Endothelial cell (in vitro differentiated cells): Measurements from ENCODE around the gene ITPA. TPM values are rescaled to one million over a fixed set of nuclear protein-coding genes. Genes with fewer than 3 reads are reported as not detected.

Source experiments
- DNase-seq: peaks from one replicate; pipeline ENCODE4 v3.0.0; 2021; ENCODE audit warnings: low spot score
- H3K27ac Mint-ChIP-seq: one replicate; pipeline ENCODE4 v1.8.0; 2021; ENCODE audit warnings: mixed read lengths, inconsistent platforms; ENCODE audit not compliant: unreplicated experiment
- H3K27me3 Mint-ChIP-seq: one replicate; pipeline ENCODE4 v1.8.0; 2021; ENCODE audit warnings: mild to moderate bottlenecking, moderate library complexity, mixed read lengths, inconsistent platforms; ENCODE audit not compliant: unreplicated experiment
- H3K36me3 Mint-ChIP-seq: one replicate; pipeline ENCODE4 v1.8.0; 2021; ENCODE audit warnings: mild to moderate bottlenecking, low read depth, mixed read lengths, inconsistent platforms; ENCODE audit not compliant: unreplicated experiment
- H3K4me1 Mint-ChIP-seq: one replicate; pipeline ENCODE4 v1.8.0; 2021; ENCODE audit warnings: mild to moderate bottlenecking, mixed read lengths, inconsistent platforms; ENCODE audit not compliant: unreplicated experiment
- H3K4me3 Mint-ChIP-seq: one replicate; pipeline ENCODE4 v1.8.0; 2021; ENCODE audit warnings: mild to moderate bottlenecking, mixed read lengths, inconsistent platforms; ENCODE audit not compliant: unreplicated experiment
- H3K9me3 Mint-ChIP-seq: one replicate; pipeline ENCODE4 v1.8.0; 2021; ENCODE audit warnings: mixed read lengths, inconsistent platforms; ENCODE audit not compliant: unreplicated experiment
- long read RNA-seq: library from polyadenylated mRNA; unstranded; transcript quantifications from one replicate; pipeline ENCODE4 v2.0.0, GENCODE V29; 2020; ENCODE audit not compliant: unreplicated experiment
- total RNA-seq: library from RNA; stranded (reverse); fragmentation: NEBNext Ultra II Directional; extraction: Animal tissue kit (Norgen Biotek cat#: 25700); gene quantifications from one replicate; pipeline ENCODE4 v1.2.1, GENCODE V29; 2021; ENCODE audit not compliant: unreplicated experiment
- TF ChIP-seq, protein P1 (sequence below): fragments of 200-600 bp; sonication (generic); IDR thresholded peaks from one replicate; pipeline ENCODE4 v1.5.0; 2021; ENCODE audit warnings: antibody characterized with exemption; ENCODE audit not compliant: unreplicated experiment

Gene ITPA
- 45.9 TPM for total RNA-seq
- long read RNA-seq, transcript ITPA-201 (8 exons, 1,185 nt) = major isoform, 34 of 44 reads
- long read RNA-seq, partial matches to known transcripts = 3 of 44 reads
- long read RNA-seq, other reads (novel, unspliced or antisense) = 6 of 44 reads

DNA sequence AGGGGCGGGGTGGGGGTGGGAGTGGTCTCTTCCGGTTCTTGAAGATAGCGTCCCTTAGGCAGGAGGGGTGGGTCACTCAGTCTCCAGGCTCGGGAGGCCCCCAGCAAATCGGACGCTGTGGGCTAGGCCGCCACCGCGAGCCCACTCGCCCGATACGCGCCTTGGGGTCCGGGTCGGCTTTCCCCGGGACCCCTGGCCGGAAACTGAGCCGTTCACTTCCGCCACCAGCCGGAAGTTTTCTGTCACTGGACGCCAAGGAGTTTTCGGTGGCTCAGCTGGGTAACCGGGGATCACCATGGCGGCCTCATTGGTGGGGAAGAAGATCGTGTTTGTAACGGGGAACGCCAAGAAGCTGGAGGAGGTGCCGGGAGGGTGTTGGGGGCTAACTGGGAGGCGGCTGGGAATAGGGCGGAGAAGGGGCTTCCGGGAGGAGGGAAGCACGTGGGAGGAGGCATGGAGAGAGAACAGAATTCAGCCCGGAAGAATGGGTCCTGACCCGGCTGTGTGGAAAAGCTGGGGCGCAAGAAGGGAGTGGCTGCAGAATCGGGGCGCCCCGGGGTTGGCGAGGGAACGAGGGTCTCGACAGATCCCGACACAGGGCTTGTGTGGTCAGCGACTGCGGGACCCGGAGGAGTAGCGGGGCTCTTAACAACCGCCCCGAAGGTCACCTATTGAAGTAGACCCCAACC lies at the start of gene ITPA:
ITPA (plus strand) TSS at position 242 of the 689 bp plus-strand sequence; CDS start at position 296, 54 bp downstream.
- Mint-ChIP-seq H3K9me3 (no peaks in the 10 kb centered on the region), H3K4me1 (peaks cover 7% of the 10 kb centered on the region), H3K4me3 (peak within 1 kb of the TSS; percentile 95), H3K27me3 (peaks cover 2% of the 10 kb centered on the region), H3K36me3 (peaks cover 4% of the 10 kb centered on the region), H3K27ac (peak within 1 kb of the TSS; percentile 94)
- DNase-seq = peak; percentile 47
- TF ChIP-seq, protein P1, sequence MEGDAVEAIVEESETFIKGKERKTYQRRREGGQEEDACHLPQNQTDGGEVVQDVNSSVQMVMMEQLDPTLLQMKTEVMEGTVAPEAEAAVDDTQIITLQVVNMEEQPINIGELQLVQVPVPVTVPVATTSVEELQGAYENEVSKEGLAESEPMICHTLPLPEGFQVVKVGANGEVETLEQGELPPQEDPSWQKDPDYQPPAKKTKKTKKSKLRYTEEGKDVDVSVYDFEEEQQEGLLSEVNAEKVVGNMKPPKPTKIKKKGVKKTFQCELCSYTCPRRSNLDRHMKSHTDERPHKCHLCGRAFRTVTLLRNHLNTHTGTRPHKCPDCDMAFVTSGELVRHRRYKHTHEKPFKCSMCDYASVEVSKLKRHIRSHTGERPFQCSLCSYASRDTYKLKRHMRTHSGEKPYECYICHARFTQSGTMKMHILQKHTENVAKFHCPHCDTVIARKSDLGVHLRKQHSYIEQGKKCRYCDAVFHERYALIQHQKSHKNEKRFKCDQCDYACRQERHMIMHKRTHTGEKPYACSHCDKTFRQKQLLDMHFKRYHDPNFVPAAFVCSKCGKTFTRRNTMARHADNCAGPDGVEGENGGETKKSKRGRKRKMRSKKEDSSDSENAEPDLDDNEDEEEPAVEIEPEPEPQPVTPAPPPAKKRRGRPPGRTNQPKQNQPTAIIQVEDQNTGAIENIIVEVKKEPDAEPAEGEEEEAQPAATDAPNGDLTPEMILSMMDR = no peak

DNA sequence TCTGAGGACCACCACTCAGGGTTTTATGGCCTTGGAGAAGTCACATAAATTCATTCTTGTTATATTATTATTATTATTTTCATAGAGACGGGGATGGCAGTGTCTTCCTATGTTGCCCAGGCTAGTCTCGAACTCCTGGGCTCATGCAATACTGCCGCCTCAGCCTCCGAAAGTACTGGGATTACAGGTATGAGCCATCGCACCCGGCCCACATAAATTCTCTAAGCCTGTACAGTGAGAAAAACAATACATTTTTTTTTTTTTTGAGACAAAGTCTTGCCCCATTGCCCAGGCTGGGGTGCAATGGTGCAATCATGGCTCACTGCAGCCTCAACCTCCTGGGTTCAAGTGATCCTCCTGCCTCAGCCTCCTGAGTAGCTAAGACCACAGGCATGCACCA lies 48.9 kb upstream of the ITPA start:
- peaks cover 8% of the 10 kb centered on the region for H3K27me3 Mint-ChIP-seq
- no peak for DNase-seq
- no peaks in the 10 kb centered on the region for H3K9me3 Mint-ChIP-seq
- TF ChIP-seq, protein P1 = no peak
- H3K27ac Mint-ChIP-seq = no peak overlapping the region
- peaks cover 4% of the 10 kb centered on the region for H3K36me3 Mint-ChIP-seq
- peaks cover 19% of the 10 kb centered on the region for H3K4me1 Mint-ChIP-seq
- H3K4me3 Mint-ChIP-seq = no peak overlapping the region

DNA sequence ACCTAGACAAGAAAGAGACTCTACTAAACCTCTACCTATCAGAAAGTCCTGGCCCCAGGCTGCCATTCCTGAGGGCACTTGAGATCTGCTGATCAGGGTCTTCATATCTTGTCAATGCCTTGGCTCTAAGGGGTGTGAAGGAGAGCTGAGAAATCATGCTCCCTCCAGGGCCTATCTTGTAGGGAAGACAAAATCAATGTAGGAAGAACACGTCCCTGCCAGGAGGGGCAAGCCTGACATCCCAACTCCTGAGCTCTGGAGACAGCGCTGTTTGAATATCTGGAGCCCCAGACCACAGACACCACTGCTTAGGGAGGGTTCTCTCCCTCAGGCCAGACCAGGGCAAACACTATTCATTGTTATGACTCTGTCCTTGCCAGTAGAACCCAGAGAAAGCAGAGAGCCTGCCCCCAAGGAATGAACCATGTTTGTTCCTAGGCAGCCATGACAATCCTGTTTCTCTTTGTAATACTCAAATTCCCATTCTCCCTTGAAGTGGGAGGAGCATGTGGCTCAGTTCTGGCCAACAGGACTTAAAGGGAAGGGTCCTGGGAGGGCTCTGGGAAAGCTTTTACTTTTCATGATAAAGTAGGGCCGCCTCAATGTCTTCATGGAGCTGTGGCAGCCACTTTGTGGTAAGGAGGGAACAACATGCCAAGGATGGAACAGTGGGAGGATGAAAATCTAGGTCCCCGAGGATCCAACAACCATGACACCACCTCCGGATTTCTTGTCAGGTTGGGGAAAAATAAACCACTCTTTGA lies 47.8 kb upstream of the ITPA start:
- H3K27ac Mint-ChIP-seq = no peak overlapping the region
- H3K27me3 Mint-ChIP-seq = peaks cover 13% of the 10 kb centered on the region
- peaks cover 4% of the 10 kb centered on the region for H3K36me3 Mint-ChIP-seq
- DNase-seq = no peak
- peaks cover 19% of the 10 kb centered on the region for H3K4me1 Mint-ChIP-seq
- no peak overlapping the region for H3K4me3 Mint-ChIP-seq
- TF ChIP-seq, protein P1 = no peak
- no peaks in the 10 kb centered on the region for H3K9me3 Mint-ChIP-seq

DNA sequence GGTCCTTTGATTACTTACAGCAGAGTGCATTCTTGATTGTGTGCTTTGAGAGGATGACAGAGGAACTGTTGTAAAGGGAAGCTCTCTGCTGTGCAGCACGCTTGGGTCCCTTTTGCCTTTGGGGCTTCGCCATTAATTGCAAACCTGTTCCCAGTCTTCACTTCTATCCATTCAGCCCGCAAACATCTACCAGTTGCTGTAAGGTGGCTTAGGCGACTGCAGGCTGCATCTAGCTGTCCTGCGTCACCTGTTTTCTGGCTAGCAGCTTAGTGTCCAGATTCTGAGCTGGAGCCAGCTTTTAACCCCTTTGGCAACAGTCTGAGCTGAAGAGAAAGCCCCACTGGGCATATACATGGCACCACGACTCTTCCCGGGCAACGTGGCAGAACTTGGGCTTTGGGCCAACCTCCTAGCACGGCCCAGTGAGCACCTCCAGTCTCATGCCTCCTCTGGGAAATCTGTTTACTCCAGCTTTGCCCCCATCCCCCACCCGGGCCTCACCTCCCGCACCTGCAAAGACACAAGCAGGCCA lies 47.2 kb upstream of the ITPA start:
- DNase-seq = no peak
- no peak overlapping the region for H3K27ac Mint-ChIP-seq
- TF ChIP-seq, protein P1 = no peak
- no peaks in the 10 kb centered on the region for H3K9me3 Mint-ChIP-seq
- H3K36me3 Mint-ChIP-seq = peaks cover 4% of the 10 kb centered on the region
- H3K4me3 Mint-ChIP-seq = no peak overlapping the region
- H3K4me1 Mint-ChIP-seq = peaks cover 19% of the 10 kb centered on the region
- H3K27me3 Mint-ChIP-seq = peaks cover 13% of the 10 kb centered on the region
